ENCODE data around the gene PARVG. TPM values are rescaled to one million over a fixed set of nuclear protein-coding genes. Genes with fewer than 3 reads are reported as not detected.

PARVG gene
- total and polyA plus RNA-seq, 2 of the 8 experiments (the other 6 are each of a cell fraction or from before 2014, with no cell fraction given), result 0.37 to 1.5 TPM

DNA sequence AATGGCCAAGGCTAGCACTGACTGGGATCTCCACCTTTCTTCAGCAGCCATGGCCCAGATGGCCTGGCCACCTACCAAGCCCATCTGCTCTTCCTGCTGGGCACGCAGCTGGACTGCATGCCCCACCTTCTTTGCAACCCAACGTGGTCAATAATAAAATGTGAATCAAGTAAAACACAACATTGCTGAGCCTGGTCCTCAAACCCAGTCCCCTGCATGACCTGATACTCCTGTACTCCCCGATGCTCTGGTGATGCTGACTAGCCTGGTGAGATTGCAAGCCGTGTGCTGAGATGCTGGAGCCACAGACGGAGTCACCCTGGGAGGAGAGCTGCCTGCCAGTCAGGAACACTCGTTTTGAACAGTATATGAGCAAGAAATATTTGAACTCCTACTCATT, 34.0 kb downstream of the PARVG start:
- no peaks in the 10 kb centered on the region; a peak in 1 of 7 replicates for H3K4me1 ChIP-seq (replicated peaks in 1 of 4; ENCODE audit: control insufficient read depth in 3 of 4, insufficient read depth in 4 of 4, low read length in 3 of 4)
- H3K23me2 ChIP-seq (ENCODE audit: low read depth, low read length), result peaks cover 7% of the 10 kb centered on the region; the same call in 1 of the 2 replicates
- H2BK120ac ChIP-seq (replicated peaks; ENCODE audit: low read depth, low read length), result no peak overlapping the region
- H2AFZ ChIP-seq (ENCODE audit: low read length), result no peak overlapping the region
- no peaks in the 10 kb centered on the region for H3K79me2 ChIP-seq (ENCODE audit: control insufficient read depth in 1 of 2, insufficient read depth in 2 of 2, low read length in 2 of 2)
- no peak overlapping the region for H3K27ac ChIP-seq (ENCODE audit: low read depth, low read length)
- no peak overlapping the region for H3K56ac ChIP-seq (replicated peaks; ENCODE audit: insufficient read length, low read depth, low read length)
- H3K36me3 ChIP-seq (ENCODE audit: control insufficient read depth in 2 of 4, insufficient read depth in 4 of 4, low read length in 3 of 4), result no peaks in the 10 kb centered on the region; a peak in 1 of 8 replicates
- no peak overlapping the region for H3K4me3 ChIP-seq (ENCODE audit: extremely low read depth in 1 of 4, insufficient read depth in 2 of 4, low read depth in 3 of 4, low read length in 4 of 4)
- no peak overlapping the region for H3K18ac ChIP-seq (ENCODE audit: extremely low read depth, low read length)
- H3K27me3 ChIP-seq (replicated peaks in 1 of 4; ENCODE audit: control insufficient read depth in 3 of 4, extremely low read depth in 1 of 4, insufficient read depth in 3 of 4, low read length in 3 of 4), result no peaks in the 10 kb centered on the region
- 85% methylated on average over 6 of the region's 6 CpGs; no CpG with 5 or more reads in 1 of the 2 experiments for WGBS, 2 experiments (ENCODE audit: extremely low coverage in 1 of 2, insufficient coverage in 1 of 2, insufficient read length in 1 of 2, insufficient replicate concordance in 2 of 2, low coverage in 1 of 2, low lambda C conversion rate in 2 of 2, missing lambda C conversion rate in 1 of 2)
- no peak overlapping the region for H3K4ac ChIP-seq (replicated peaks; ENCODE audit: insufficient read length, low read depth, low read length)
- no peak overlapping the region for H2BK15ac ChIP-seq (ENCODE audit: low read length)
- ChIA-PET POLR2A (ENCODE audit: partially characterized antibody) (no interaction called here), CTCF (ENCODE audit: partially characterized antibody) (no interaction called here)
- H3K4me2 ChIP-seq (ENCODE audit: insufficient read depth in 1 of 2, low read depth in 2 of 2, low read length in 2 of 2), result no peak overlapping the region
- peaks cover 0 to 5% of the 10 kb centered on the region in 2 experiments for H4K20me1 ChIP-seq (replicated peaks in 1 of 2; ENCODE audit: control insufficient read depth in 1 of 2, insufficient read depth in 2 of 2, low read length in 2 of 2)
- no peak overlapping the region for H3K9ac ChIP-seq (replicated peaks in 1 of 4; ENCODE audit: extremely low read depth in 1 of 4, low read depth in 3 of 4, low read length in 3 of 4)
- peak in 1 of 2 experiments; percentile 13 for DNase-seq (ENCODE audit: low read depth in 1 of 2, low spot score in 2 of 2)
- H3K79me1 ChIP-seq (ENCODE audit: low read depth, low read length), result no peaks in the 10 kb centered on the region
- no peak overlapping the region for H3K23ac ChIP-seq (ENCODE audit: insufficient read length)
- H4K8ac ChIP-seq (ENCODE audit: extremely low read depth, insufficient read depth, low read length), result no peak overlapping the region
- no peak overlapping the region for H2BK20ac ChIP-seq (ENCODE audit: low read length)
- H2BK12ac ChIP-seq (ENCODE audit: low read depth, low read length), result no peak overlapping the region
- H2BK5ac ChIP-seq (ENCODE audit: low read depth, low read length), result no peak overlapping the region
- no peak overlapping the region for H3K14ac ChIP-seq (ENCODE audit: insufficient read length)
- FAIRE-seq, result no peak
- H3K9me3 ChIP-seq (ENCODE audit: insufficient read depth in 2 of 2, low read depth in 1 of 2, low read length in 1 of 2), result 0 out of 4 replicates have a peak, but pooled peaks cover 0 to 3% of the 10 kb centered on the region in 2 experiments
- no peak overlapping the region for H2AK5ac ChIP-seq (ENCODE audit: low read depth, low read length)
- H4K5ac ChIP-seq (ENCODE audit: insufficient read length, low read depth, low read length), result no peak overlapping the region
- no peak overlapping the region for H4K91ac ChIP-seq (replicated peaks; ENCODE audit: insufficient read length, low read length)
- TF ChIP-seq, protein P1, sequence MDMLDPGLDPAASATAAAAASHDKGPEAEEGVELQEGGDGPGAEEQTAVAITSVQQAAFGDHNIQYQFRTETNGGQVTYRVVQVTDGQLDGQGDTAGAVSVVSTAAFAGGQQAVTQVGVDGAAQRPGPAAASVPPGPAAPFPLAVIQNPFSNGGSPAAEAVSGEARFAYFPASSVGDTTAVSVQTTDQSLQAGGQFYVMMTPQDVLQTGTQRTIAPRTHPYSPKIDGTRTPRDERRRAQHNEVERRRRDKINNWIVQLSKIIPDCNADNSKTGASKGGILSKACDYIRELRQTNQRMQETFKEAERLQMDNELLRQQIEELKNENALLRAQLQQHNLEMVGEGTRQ (IDR thresholded peaks at IDR 0.05; ENCODE audit: low read length), result no peak
- no peak for TF ChIP-seq GTF2F1 (IDR thresholded peaks at IDR 0.05; ENCODE audit: borderline replicate concordance, low read depth, low read length)
- TF ChIP-seq SP2 (IDR thresholded peaks at IDR 0.05; ENCODE audit: low read length), result no peak
- no peak for TF ChIP-seq BCL11A (IDR thresholded peaks at IDR 0.05; ENCODE audit: low read depth in 2 of 2, low read length in 2 of 2)
- TF ChIP-seq, protein P2, sequence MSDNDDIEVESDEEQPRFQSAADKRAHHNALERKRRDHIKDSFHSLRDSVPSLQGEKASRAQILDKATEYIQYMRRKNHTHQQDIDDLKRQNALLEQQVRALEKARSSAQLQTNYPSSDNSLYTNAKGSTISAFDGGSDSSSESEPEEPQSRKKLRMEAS (IDR thresholded peaks at IDR 0.05), result no peak
- no peak for TF ChIP-seq KDM5A (IDR thresholded peaks at IDR 0.05; ENCODE audit: low read length)
- no peak for TF ChIP-seq RAD21 (IDR thresholded peaks at IDR 0.05 in 1 of 2, conservative IDR thresholded peaks at IDR 0.05 in 1 of 2; ENCODE audit: low read depth in 2 of 2, low read length in 2 of 2)
- no peak for TF ChIP-seq CEBPB (IDR thresholded peaks at IDR 0.05; ENCODE audit: low read depth, low read length)
- TF ChIP-seq CBX5 (IDR thresholded peaks at IDR 0.05; ENCODE audit: low read depth, low read length), result no peak
- TF ChIP-seq HDAC2 (IDR thresholded peaks at IDR 0.05; ENCODE audit: borderline replicate concordance in 1 of 2, low read depth in 2 of 2, low read length in 2 of 2), result no peak
- no peak for TF ChIP-seq SP1 (IDR thresholded peaks at IDR 0.05; ENCODE audit: low read depth, low read length)
- no peak for TF ChIP-seq JUN (IDR thresholded peaks at IDR 0.05; ENCODE audit: low read depth, low read length)
- no peak for TF ChIP-seq BACH1 (IDR thresholded peaks at IDR 0.05; ENCODE audit: low read length)
- TF ChIP-seq TEAD4 (IDR thresholded peaks at IDR 0.05; ENCODE audit: low read depth, low read length), result no peak
